Measurements from ENCODE around the gene ACD.

Gene ACD

GRCh38 chr16:67653789-67654402 is 6.2 kb downstream of the ACD start:
- Histone ChIP-seq H2AFZ (ENCODE audit: low read length, unreplicated experiment) (no peak overlapping the region), H3K27ac (ENCODE audit: low read depth, low read length) (no peak overlapping the region), H3K4me3 (ENCODE audit: low read depth, low read length) (peak overlapping the region; percentile 73), H3K79me2 (ENCODE audit: control insufficient read depth, insufficient read depth, low read length, unreplicated experiment) (no peaks in the 10 kb centered on the region), H3K36me3 (ENCODE audit: insufficient read depth, low read length) (no peaks in the 10 kb centered on the region), H3K4me1 (ENCODE audit: control insufficient read depth, insufficient read depth, low read length, unreplicated experiment) (no peaks in the 10 kb centered on the region), H3K27me3 (ENCODE audit: insufficient read depth, low read length) (peaks cover 57% of the 10 kb centered on the region)

GRCh38 chr16:67653128-67653788 is 6.8 kb downstream of the ACD start:
- Histone ChIP-seq H2AFZ (ENCODE audit: low read length, unreplicated experiment) (no peak overlapping the region), H3K4me1 (ENCODE audit: control insufficient read depth, insufficient read depth, low read length, unreplicated experiment) (no peaks in the 10 kb centered on the region), H3K36me3 (ENCODE audit: insufficient read depth, low read length) (no peaks in the 10 kb centered on the region), H3K27me3 (ENCODE audit: insufficient read depth, low read length) (peaks cover 63% of the 10 kb centered on the region), H3K4me3 (ENCODE audit: low read depth, low read length) (peak overlapping the region; percentile 73), H3K27ac (ENCODE audit: low read depth, low read length) (no peak overlapping the region), H3K79me2 (ENCODE audit: control insufficient read depth, insufficient read depth, low read length, unreplicated experiment) (no peaks in the 10 kb centered on the region)

DNA sequence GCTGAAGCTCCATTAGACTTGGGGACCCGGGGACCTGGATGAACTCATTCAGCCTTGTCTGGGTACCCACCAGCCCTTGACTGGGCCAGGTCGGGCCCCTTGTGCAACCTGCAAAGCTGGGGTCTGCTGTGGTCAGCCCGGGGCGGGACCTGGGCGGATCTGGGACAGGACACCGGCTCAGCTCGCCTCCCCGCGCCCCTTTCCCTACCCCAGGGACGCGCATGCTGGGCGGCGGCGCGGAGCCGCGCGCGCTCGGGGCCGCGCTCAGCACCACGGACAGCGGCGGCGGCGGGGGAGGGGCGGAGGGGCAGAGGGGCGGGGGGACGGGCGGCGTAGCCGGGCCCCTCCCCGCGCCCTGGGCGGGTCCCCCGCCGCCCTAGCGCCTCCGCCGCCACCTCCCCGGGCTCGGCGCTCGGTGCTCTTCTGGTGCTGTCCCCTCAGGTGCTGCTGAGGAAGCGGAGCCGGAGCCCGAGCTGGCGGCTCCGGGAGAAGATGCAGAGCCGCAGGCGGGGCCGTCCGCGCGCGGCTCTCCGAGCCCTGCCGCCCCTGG is 7.4 kb downstream of the ACD start:
- no peaks in the 10 kb centered on the region for H3K36me3 ChIP-seq (ENCODE audit: insufficient read depth, low read length)
- no peaks in the 10 kb centered on the region for H3K4me1 ChIP-seq (ENCODE audit: control insufficient read depth, insufficient read depth, low read length, unreplicated experiment)
- H3K4me3 ChIP-seq (ENCODE audit: low read depth, low read length), result peak overlapping the region; percentile 73; the same call in 1 of the 2 replicates
- no peak overlapping the region for H2AFZ ChIP-seq (ENCODE audit: low read length, unreplicated experiment)
- H3K79me2 ChIP-seq (ENCODE audit: control insufficient read depth, insufficient read depth, low read length, unreplicated experiment), result no peaks in the 10 kb centered on the region
- peaks cover 69% of the 10 kb centered on the region for H3K27me3 ChIP-seq (ENCODE audit: insufficient read depth, low read length)
- H3K27ac ChIP-seq (ENCODE audit: low read depth, low read length), result no peak overlapping the region

DNA sequence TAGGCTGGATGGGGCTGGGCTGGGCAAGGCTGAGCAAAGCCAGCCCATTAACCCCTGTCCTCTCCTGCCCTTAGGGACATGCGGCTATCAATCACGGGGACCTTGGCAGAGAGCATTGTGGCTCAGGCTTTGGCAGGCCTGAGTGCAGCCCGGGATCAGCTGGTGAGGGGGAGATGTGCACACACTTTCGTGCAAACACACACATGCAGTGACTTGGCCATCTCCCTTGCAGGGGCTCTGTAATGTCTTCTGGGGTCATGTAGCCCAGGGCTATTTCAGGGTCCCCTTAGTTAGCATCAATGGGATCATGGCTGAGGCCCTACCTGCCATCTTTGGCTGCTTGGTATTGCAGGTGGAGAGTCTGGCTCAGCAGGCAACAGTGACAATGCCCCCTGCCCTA is 8.2 kb downstream of the ACD start:
- Histone ChIP-seq H3K4me3 (ENCODE audit: low read depth, low read length) (no peak overlapping the region), H3K4me1 (ENCODE audit: control insufficient read depth, insufficient read depth, low read length, unreplicated experiment) (no peaks in the 10 kb centered on the region), H3K36me3 (ENCODE audit: insufficient read depth, low read length) (no peaks in the 10 kb centered on the region), H3K27me3 (ENCODE audit: insufficient read depth, low read length) (peaks cover 75% of the 10 kb centered on the region), H3K79me2 (ENCODE audit: control insufficient read depth, insufficient read depth, low read length, unreplicated experiment) (no peaks in the 10 kb centered on the region), H2AFZ (ENCODE audit: low read length, unreplicated experiment) (no peak overlapping the region), H3K27ac (ENCODE audit: low read depth, low read length) (no peak overlapping the region)

DNA sequence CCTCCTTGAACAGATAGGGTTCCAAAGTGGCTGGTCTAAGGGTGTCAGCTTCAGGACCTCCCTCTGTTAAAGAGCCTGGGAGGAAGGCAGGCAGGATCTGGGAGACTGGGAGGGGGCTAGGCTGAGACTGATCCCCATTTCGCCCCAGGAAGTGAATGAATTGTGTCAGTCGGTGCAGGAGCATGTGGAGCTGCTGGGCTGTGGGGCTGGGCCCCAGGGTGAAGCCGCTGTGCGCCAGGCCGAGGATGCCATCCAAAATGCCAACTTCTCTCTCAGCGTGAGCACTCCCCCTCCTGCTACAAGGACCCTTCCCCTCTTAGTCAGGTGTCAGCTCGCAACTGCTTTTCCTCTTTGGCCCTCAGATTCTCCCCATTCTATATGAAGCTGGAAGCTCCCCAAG is 9.0 kb downstream of the ACD start:
- no peak overlapping the region for H3K4me3 ChIP-seq (ENCODE audit: low read depth, low read length)
- no peaks in the 10 kb centered on the region for H3K36me3 ChIP-seq (ENCODE audit: insufficient read depth, low read length)
- H3K27ac ChIP-seq (ENCODE audit: low read depth, low read length), result no peak overlapping the region
- no peaks in the 10 kb centered on the region for H3K79me2 ChIP-seq (ENCODE audit: control insufficient read depth, insufficient read depth, low read length, unreplicated experiment)
- H3K4me1 ChIP-seq (ENCODE audit: control insufficient read depth, insufficient read depth, low read length, unreplicated experiment), result no peaks in the 10 kb centered on the region
- peaks cover 83% of the 10 kb centered on the region for H3K27me3 ChIP-seq (ENCODE audit: insufficient read depth, low read length)
- H2AFZ ChIP-seq (ENCODE audit: low read length, unreplicated experiment), result no peak overlapping the region

GRCh38 chr16:67650023-67650422 is 10.0 kb downstream of the ACD start:
- H3K27ac ChIP-seq (ENCODE audit: low read depth, low read length), result no peak overlapping the region
- no peaks in the 10 kb centered on the region for H3K36me3 ChIP-seq (ENCODE audit: insufficient read depth, low read length)
- no peak overlapping the region for H3K4me3 ChIP-seq (ENCODE audit: low read depth, low read length)
- H3K27me3 ChIP-seq (ENCODE audit: insufficient read depth, low read length), result peaks cover 94% of the 10 kb centered on the region
- no peaks in the 10 kb centered on the region for H3K79me2 ChIP-seq (ENCODE audit: control insufficient read depth, insufficient read depth, low read length, unreplicated experiment)
- H2AFZ ChIP-seq (ENCODE audit: low read length, unreplicated experiment), result no peak overlapping the region
- no peaks in the 10 kb centered on the region for H3K4me1 ChIP-seq (ENCODE audit: control insufficient read depth, insufficient read depth, low read length, unreplicated experiment)

- Histone ChIP-seq H3K27me3 (ENCODE audit: insufficient read depth, low read length) (peaks cover 90% of the 10 kb centered on the region), H3K36me3 (ENCODE audit: insufficient read depth, low read length) (no peaks in the 10 kb centered on the region), H3K27ac (ENCODE audit: low read depth, low read length) (no peak overlapping the region)
These were observed 10.5 kb downstream of the ACD start for GRCh38 chr16:67649494-67649931.

GRCh38 chr16:67648764-67649407 is 11.2 kb downstream of the ACD start:
- Histone ChIP-seq H3K4me1 (ENCODE audit: control insufficient read depth, insufficient read depth, low read length, unreplicated experiment) (no peaks in the 10 kb centered on the region), H3K27ac (ENCODE audit: low read depth, low read length) (no peak overlapping the region), H3K36me3 (ENCODE audit: insufficient read depth, low read length) (no peaks in the 10 kb centered on the region), H3K79me2 (ENCODE audit: control insufficient read depth, insufficient read depth, low read length, unreplicated experiment) (no peaks in the 10 kb centered on the region), H3K4me3 (ENCODE audit: low read depth, low read length) (no peak overlapping the region), H3K27me3 (ENCODE audit: insufficient read depth, low read length) (peaks cover 87% of the 10 kb centered on the region), H2AFZ (ENCODE audit: low read length, unreplicated experiment) (no peak overlapping the region)

More at GRCh38 chr16:67649494-67649931, 10.5 kb downstream of the ACD start:
- H3K4me1 ChIP-seq (ENCODE audit: control insufficient read depth, insufficient read depth, low read length, unreplicated experiment), result no peaks in the 10 kb centered on the region
- H2AFZ ChIP-seq (ENCODE audit: low read length, unreplicated experiment), result no peak overlapping the region
- no peak overlapping the region for H3K4me3 ChIP-seq (ENCODE audit: low read depth, low read length)
- H3K79me2 ChIP-seq (ENCODE audit: control insufficient read depth, insufficient read depth, low read length, unreplicated experiment), result no peaks in the 10 kb centered on the region

DNA sequence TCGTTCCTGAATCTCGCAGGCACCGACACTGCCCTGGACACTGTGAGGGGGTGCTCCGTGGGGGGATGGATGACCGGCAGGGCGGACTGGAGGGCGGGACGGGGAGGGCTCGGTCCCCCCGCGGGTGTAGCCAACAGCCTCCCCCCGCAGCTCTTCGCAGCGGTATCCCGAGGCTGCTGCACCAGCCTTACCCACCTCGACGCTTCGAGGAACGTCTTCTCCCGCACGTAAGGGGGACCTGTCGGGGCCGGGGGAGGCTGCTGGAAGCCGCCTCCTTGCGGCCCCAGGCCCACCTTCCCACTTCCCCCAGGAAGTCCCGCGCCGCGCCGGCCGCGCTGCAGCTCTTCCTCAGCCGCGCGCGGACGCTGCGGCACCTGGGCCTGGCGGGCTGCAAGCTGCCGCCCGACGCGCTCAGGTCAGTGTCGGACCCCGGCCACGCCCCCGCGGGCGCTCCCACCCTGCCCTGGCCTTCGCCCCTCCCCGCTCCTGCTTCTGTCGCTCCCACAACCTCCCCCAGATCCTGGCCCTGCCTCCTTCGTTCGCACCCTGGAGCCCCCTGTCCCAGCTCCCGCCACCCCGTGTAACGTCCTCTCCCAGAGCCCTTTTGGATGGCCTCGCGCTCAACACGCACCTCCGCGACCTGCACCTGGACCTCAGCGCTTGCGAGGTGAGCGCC is 11.8 kb downstream of the ACD start:
- H3K27me3 ChIP-seq (ENCODE audit: insufficient read depth, low read length), result peaks cover 80% of the 10 kb centered on the region
- no peak overlapping the region for H3K4me3 ChIP-seq (ENCODE audit: low read depth, low read length)
- no peaks in the 10 kb centered on the region for H3K36me3 ChIP-seq (ENCODE audit: insufficient read depth, low read length)

DNA sequence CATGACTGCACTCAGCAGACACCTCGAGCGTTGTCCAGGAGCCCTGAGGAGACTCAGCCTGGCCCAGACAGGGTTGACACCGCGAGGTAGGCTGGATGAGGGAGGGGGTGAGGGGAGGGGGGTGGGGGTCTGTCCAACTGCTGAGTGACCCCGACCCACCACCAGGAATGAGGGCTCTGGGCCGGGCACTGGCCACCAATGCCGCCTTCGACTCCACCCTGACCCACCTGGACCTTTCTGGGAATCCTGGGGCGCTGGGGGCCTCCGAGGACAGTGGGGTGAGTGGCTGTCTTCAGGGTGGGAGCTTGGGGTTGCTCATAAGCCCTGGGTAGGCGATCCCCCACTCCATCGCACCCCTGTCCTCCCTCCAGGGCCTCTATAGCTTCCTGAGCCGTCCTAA is 12.4 kb downstream of the ACD start:
- Histone ChIP-seq H3K27ac (ENCODE audit: low read depth, low read length) (no peak overlapping the region), H3K36me3 (ENCODE audit: insufficient read depth, low read length) (no peaks in the 10 kb centered on the region), H3K4me1 (ENCODE audit: control insufficient read depth, insufficient read depth, low read length, unreplicated experiment) (no peaks in the 10 kb centered on the region), H2AFZ (ENCODE audit: low read length, unreplicated experiment) (no peak overlapping the region), H3K27me3 (ENCODE audit: insufficient read depth, low read length) (peaks cover 78% of the 10 kb centered on the region), H3K79me2 (ENCODE audit: control insufficient read depth, insufficient read depth, low read length, unreplicated experiment) (no peaks in the 10 kb centered on the region), H3K4me3 (ENCODE audit: low read depth, low read length) (no peak overlapping the region)

More for the DNA sequence above, 11.8 kb downstream of the ACD start:
- Histone ChIP-seq H2AFZ (ENCODE audit: low read length, unreplicated experiment) (no peak overlapping the region), H3K4me1 (ENCODE audit: control insufficient read depth, insufficient read depth, low read length, unreplicated experiment) (no peaks in the 10 kb centered on the region), H3K79me2 (ENCODE audit: control insufficient read depth, insufficient read depth, low read length, unreplicated experiment) (no peaks in the 10 kb centered on the region), H3K27ac (ENCODE audit: low read depth, low read length) (no peak overlapping the region)

All from ACC112 (cell line).